Measurements from ENCODE around the gene TMEM238. TPM values are rescaled to one million over a fixed set of nuclear protein-coding genes. Genes with fewer than 3 reads are reported as not detected.

TMEM238 gene
- total and polyA plus RNA-seq, 9 of the 15 experiments (the other 6 are each of a cell fraction or from before 2014, with no cell fraction given), result 0.18 to 5.1 (median 1.3) TPM; not detected in 4

GRCh38 chr19:55383279-55384130, 587 bp downstream of the TMEM238 start (continued):
- TF ChIP-seq L3MBTL2 (IDR thresholded peaks at IDR 0.05) (peak; percentile 76), ZNF175 (CRISPR knock-in tag; IDR thresholded peaks at IDR 0.05; ENCODE audit: low read depth) (0 out of 2 replicates have a peak, but pooled peaks have one; percentile 18), ESRRA (IDR thresholded peaks at IDR 0.05; ENCODE audit: borderline replicate concordance, low read depth) (no peak), MGA (IDR thresholded peaks at IDR 0.05) (peak; percentile 63), MLX (CRISPR knock-in tag; conservative IDR thresholded peaks at IDR 0.05) (no peak), CLOCK (CRISPR knock-in tag; IDR thresholded peaks at IDR 0.05; ENCODE audit: borderline replicate concordance) (no peak), SIN3B (IDR thresholded peaks at IDR 0.05; ENCODE audit: low read depth) (peak; percentile 67; the same call in 1 of the 2 replicates), MTA2 (IDR thresholded peaks at IDR 0.05; ENCODE audit: low read depth) (no peak), YY1 (IDR thresholded peaks at IDR 0.05; ENCODE audit: borderline replicate concordance in 1 of 3, control insufficient read depth in 1 of 3, extremely low read depth in 1 of 3, insufficient read depth in 3 of 3, insufficient read length in 1 of 3, insufficient replicate concordance in 2 of 3, low read depth in 1 of 3, low read length in 2 of 3) (peak in 2 of 3 experiments; percentile 15 to 31)

Measured in K562 (cell line).